ENCODE data around the gene USH1C.

USH1C gene

GRCh38 chr11:17498475-17498874 lies 45.7 kb downstream of the USH1C start:
- Histone ChIP-seq H3K9me3 (ENCODE audit: control insufficient read depth, low read length) (no peaks in the 10 kb centered on the region), H3K4me1 (ENCODE audit: control insufficient read depth, insufficient read depth, low read depth, low read length) (no peaks in the 10 kb centered on the region), H3K9ac (ENCODE audit: low read length) (no peak overlapping the region), H3K18ac (ENCODE audit: low read depth in 1 of 2, low read length in 2 of 2) (no peak overlapping the region), H2BK15ac (ENCODE audit: low read depth, poor library complexity, severe bottlenecking) (no peak overlapping the region), H2AFZ (ENCODE audit: low read depth, low read length) (no peak overlapping the region), H2BK120ac (ENCODE audit: low read depth, low read length) (no peak overlapping the region), H3K27ac (ENCODE audit: low read length, poor library complexity, severe bottlenecking) (no peak overlapping the region), H3K14ac (ENCODE audit: low read length in 2 of 2) (no peak overlapping the region), H3K27me3 (ENCODE audit: control insufficient read depth in 1 of 2, insufficient read depth in 1 of 2, low read length in 2 of 2) (peaks cover 37 to 83% of the 10 kb centered on the region in 2 experiments), H4K8ac (ENCODE audit: low read length) (no peak overlapping the region), H2BK12ac (ENCODE audit: low read length in 2 of 2) (no peak overlapping the region), H3K36me3 (ENCODE audit: control insufficient read depth in 1 of 2, insufficient read depth in 2 of 2, low read depth in 1 of 2, low read length in 2 of 2) (no peaks in the 10 kb centered on the region), H3K23ac (ENCODE audit: low read length in 2 of 2) (no peak overlapping the region), H3K4ac (ENCODE audit: low read depth in 1 of 2, low read length in 2 of 2) (no peak overlapping the region), H3K4me2 (ENCODE audit: low read length, poor library complexity, severe bottlenecking) (no peak overlapping the region), H4K91ac (ENCODE audit: low read length) (no peak overlapping the region), H2AK5ac (ENCODE audit: low read length, severe bottlenecking) (no peak overlapping the region), H2BK5ac (ENCODE audit: low read depth, low read length, poor library complexity, severe bottlenecking) (no peak overlapping the region), H3K79me1 (replicated peaks; ENCODE audit: low read length, poor library complexity, severe bottlenecking) (no peaks in the 10 kb centered on the region), H3K4me3 (ENCODE audit: insufficient read depth in 1 of 2, low read depth in 1 of 2, low read length in 2 of 2) (no peak overlapping the region)
- DNase-seq = peak; percentile 8
- 78% methylated on average over 5 of the region's 5 CpGs for WGBS

GRCh38 chr11:17498058-17498457 lies 46.2 kb downstream of the USH1C start:
- Histone ChIP-seq H3K27ac (ENCODE audit: low read length, poor library complexity, severe bottlenecking) (no peak overlapping the region), H2BK120ac (ENCODE audit: low read depth, low read length) (no peak overlapping the region), H3K4me2 (ENCODE audit: low read length, poor library complexity, severe bottlenecking) (no peak overlapping the region), H3K14ac (ENCODE audit: low read length in 2 of 2) (no peak overlapping the region), H3K27me3 (ENCODE audit: control insufficient read depth in 1 of 2, insufficient read depth in 1 of 2, low read length in 2 of 2) (peaks cover 37 to 84% of the 10 kb centered on the region in 2 experiments), H4K8ac (ENCODE audit: low read length) (no peak overlapping the region), H4K91ac (ENCODE audit: low read length) (no peak overlapping the region), H2BK5ac (ENCODE audit: low read depth, low read length, poor library complexity, severe bottlenecking) (no peak overlapping the region), H3K4me3 (ENCODE audit: insufficient read depth in 1 of 2, low read depth in 1 of 2, low read length in 2 of 2) (no peak overlapping the region), H2BK15ac (ENCODE audit: low read depth, poor library complexity, severe bottlenecking) (no peak overlapping the region), H2BK12ac (ENCODE audit: low read length in 2 of 2) (no peak overlapping the region), H3K36me3 (ENCODE audit: control insufficient read depth in 1 of 2, insufficient read depth in 2 of 2, low read depth in 1 of 2, low read length in 2 of 2) (no peaks in the 10 kb centered on the region), H3K9me3 (ENCODE audit: control insufficient read depth, low read length) (no peaks in the 10 kb centered on the region), H3K4me1 (ENCODE audit: control insufficient read depth, insufficient read depth, low read depth, low read length) (no peaks in the 10 kb centered on the region), H3K79me1 (replicated peaks; ENCODE audit: low read length, poor library complexity, severe bottlenecking) (no peaks in the 10 kb centered on the region), H3K18ac (ENCODE audit: low read depth in 1 of 2, low read length in 2 of 2) (no peak overlapping the region), H2AFZ (ENCODE audit: low read depth, low read length) (no peak overlapping the region), H3K4ac (ENCODE audit: low read depth in 1 of 2, low read length in 2 of 2) (no peak overlapping the region), H3K23ac (ENCODE audit: low read length in 2 of 2) (no peak overlapping the region), H3K9ac (ENCODE audit: low read length) (no peak overlapping the region), H2AK5ac (ENCODE audit: low read length, severe bottlenecking) (no peak overlapping the region)
- no peak for DNase-seq
- WGBS = 46% methylated on average over 4 of the region's 4 CpGs

DNA sequence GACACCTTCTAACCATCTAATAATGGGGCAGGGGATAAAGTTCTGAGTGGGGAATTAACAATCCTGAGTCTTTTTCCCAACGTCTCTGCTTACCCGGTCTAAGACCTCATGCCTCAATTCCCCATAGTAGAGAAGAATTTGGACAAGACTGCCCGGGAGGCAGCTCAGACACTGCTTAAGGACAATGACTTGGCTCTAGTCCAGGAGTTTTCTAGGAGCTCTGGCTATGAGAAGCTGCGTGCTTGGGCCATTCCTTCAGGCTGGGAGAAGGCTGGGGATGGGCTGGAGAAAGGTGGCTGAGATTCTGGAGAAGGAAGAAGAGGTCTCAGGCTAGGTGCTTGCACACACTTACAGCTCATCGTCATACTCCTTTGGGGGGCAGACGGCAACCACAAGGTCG lies 47.8 kb downstream of the USH1C start:
- no peak overlapping the region for H3K9ac ChIP-seq (ENCODE audit: low read length)
- no peak overlapping the region for H4K8ac ChIP-seq (ENCODE audit: low read length)
- H3K23ac ChIP-seq (ENCODE audit: low read length in 2 of 2) = no peak overlapping the region
- H3K79me1 ChIP-seq (replicated peaks; ENCODE audit: low read length, poor library complexity, severe bottlenecking) = no peaks in the 10 kb centered on the region
- no peak overlapping the region for H2AFZ ChIP-seq (ENCODE audit: low read depth, low read length)
- no peaks in the 10 kb centered on the region for H3K9me3 ChIP-seq (ENCODE audit: control insufficient read depth, low read length)
- no peak overlapping the region for H2AK5ac ChIP-seq (ENCODE audit: low read length, severe bottlenecking)
- no peak overlapping the region for H4K91ac ChIP-seq (ENCODE audit: low read length)
- H2BK120ac ChIP-seq (ENCODE audit: low read depth, low read length) = no peak overlapping the region
- H3K27me3 ChIP-seq (ENCODE audit: control insufficient read depth in 1 of 2, insufficient read depth in 1 of 2, low read length in 2 of 2) = peaks cover 42 to 95% of the 10 kb centered on the region in 2 experiments
- no peak overlapping the region for H3K4ac ChIP-seq (ENCODE audit: low read depth in 1 of 2, low read length in 2 of 2)
- no peak overlapping the region for H3K4me2 ChIP-seq (ENCODE audit: low read length, poor library complexity, severe bottlenecking)
- no peaks in the 10 kb centered on the region for H3K36me3 ChIP-seq (ENCODE audit: control insufficient read depth in 1 of 2, insufficient read depth in 2 of 2, low read depth in 1 of 2, low read length in 2 of 2)
- H3K18ac ChIP-seq (ENCODE audit: low read depth in 1 of 2, low read length in 2 of 2) = no peak overlapping the region
- H3K4me3 ChIP-seq (ENCODE audit: insufficient read depth in 1 of 2, low read depth in 1 of 2, low read length in 2 of 2) = no peak overlapping the region
- H2BK5ac ChIP-seq (ENCODE audit: low read depth, low read length, poor library complexity, severe bottlenecking) = no peak overlapping the region
- no peak overlapping the region for H3K14ac ChIP-seq (ENCODE audit: low read length in 2 of 2)
- no peak for DNase-seq
- H3K4me1 ChIP-seq (ENCODE audit: control insufficient read depth, insufficient read depth, low read depth, low read length) = no peaks in the 10 kb centered on the region
- no peak overlapping the region for H3K27ac ChIP-seq (ENCODE audit: low read length, poor library complexity, severe bottlenecking)
- H2BK12ac ChIP-seq (ENCODE audit: low read length in 2 of 2) = no peak overlapping the region
- no peak overlapping the region for H2BK15ac ChIP-seq (ENCODE audit: low read depth, poor library complexity, severe bottlenecking)
- 83% methylated on average over 7 of the region's 7 CpGs for WGBS

- H3K27ac ChIP-seq (ENCODE audit: low read length, poor library complexity, severe bottlenecking) = no peak overlapping the region
- no peaks in the 10 kb centered on the region for H3K79me1 ChIP-seq (replicated peaks; ENCODE audit: low read length, poor library complexity, severe bottlenecking)
- H2BK15ac ChIP-seq (ENCODE audit: low read depth, poor library complexity, severe bottlenecking) = no peak overlapping the region
- H3K4me1 ChIP-seq (ENCODE audit: control insufficient read depth, insufficient read depth, low read depth, low read length) = no peaks in the 10 kb centered on the region
- no peak overlapping the region for H3K23ac ChIP-seq (ENCODE audit: low read length in 2 of 2)
- no peak overlapping the region for H3K18ac ChIP-seq (ENCODE audit: low read depth in 1 of 2, low read length in 2 of 2)
- H2AK5ac ChIP-seq (ENCODE audit: low read length, severe bottlenecking) = no peak overlapping the region
- no peak overlapping the region for H4K8ac ChIP-seq (ENCODE audit: low read length)
- no peak overlapping the region for H3K14ac ChIP-seq (ENCODE audit: low read length in 2 of 2)
- H2BK5ac ChIP-seq (ENCODE audit: low read depth, low read length, poor library complexity, severe bottlenecking) = no peak overlapping the region
- no peak overlapping the region for H3K4ac ChIP-seq (ENCODE audit: low read depth in 1 of 2, low read length in 2 of 2)
- no peak overlapping the region for H2BK12ac ChIP-seq (ENCODE audit: low read length in 2 of 2)
- DNase-seq = no peak
- no peak overlapping the region for H3K9ac ChIP-seq (ENCODE audit: low read length)
- 78% methylated on average over 6 of the region's 6 CpGs for WGBS
- H3K36me3 ChIP-seq (ENCODE audit: control insufficient read depth in 1 of 2, insufficient read depth in 2 of 2, low read depth in 1 of 2, low read length in 2 of 2) = no peaks in the 10 kb centered on the region
- no peak overlapping the region for H2BK120ac ChIP-seq (ENCODE audit: low read depth, low read length)
- H3K9me3 ChIP-seq (ENCODE audit: control insufficient read depth, low read length) = no peaks in the 10 kb centered on the region
- H2AFZ ChIP-seq (ENCODE audit: low read depth, low read length) = no peak overlapping the region
- no peak overlapping the region for H3K4me2 ChIP-seq (ENCODE audit: low read length, poor library complexity, severe bottlenecking)
- H3K4me3 ChIP-seq (ENCODE audit: insufficient read depth in 1 of 2, low read depth in 1 of 2, low read length in 2 of 2) = no peak overlapping the region
- H3K27me3 ChIP-seq (ENCODE audit: control insufficient read depth in 1 of 2, insufficient read depth in 1 of 2, low read length in 2 of 2) = peaks cover 47 to 92% of the 10 kb centered on the region in 2 experiments
- H4K91ac ChIP-seq (ENCODE audit: low read length) = no peak overlapping the region
These were observed 50.2 kb downstream of the USH1C start for GRCh38 chr11:17494019-17494418.

Measured in mesenchymal stem cell (in vitro differentiated cells and primary cell).